ENCODE data around the gene SIPA1L2.

The SIPA1L2 gene

GRCh38 chr1:232589111-232589811, 40.7 kb downstream of the SIPA1L2 start:
- DNase-seq (ENCODE audit: low read depth): no peak

DNA sequence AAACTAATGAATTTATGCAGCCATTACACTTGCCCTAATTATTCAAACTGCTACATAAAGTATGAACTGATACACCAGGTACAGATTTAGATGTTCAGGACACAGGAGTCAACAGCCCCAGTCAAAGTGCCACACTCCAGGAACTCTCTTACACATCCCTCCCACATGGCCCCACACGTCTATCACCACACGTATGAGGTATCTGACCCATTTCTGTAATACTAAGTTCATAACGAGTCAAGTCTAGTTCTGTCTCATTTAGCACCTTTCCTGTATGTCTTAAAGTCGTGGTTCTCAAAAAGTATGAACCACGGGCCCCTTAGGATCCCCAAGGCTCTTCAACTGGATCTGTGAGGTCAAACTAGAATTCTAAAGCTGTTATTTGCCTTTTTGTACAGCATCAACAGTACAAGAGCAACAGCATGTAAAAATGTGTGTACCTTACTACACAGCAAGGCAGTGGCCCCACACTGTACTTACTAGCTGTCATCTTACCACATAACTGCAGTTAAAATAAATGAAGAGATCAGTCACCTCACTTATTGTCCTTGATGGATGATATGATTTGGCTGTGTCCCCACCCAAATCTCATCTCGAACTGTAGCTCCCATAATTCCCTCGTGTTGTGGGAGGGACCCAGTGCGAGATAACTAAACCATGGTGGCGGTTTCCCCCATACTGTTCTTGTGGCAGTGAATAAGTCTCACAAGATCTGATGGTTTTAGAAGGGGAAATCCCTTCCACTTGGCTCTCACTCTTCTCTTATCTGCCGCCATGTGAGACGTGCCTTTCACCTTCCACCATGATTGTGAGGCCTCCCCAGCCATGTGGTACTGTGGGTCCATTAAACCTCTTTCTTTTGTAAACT, 42.6 kb downstream of the SIPA1L2 start:
- DNase-seq (ENCODE audit: low read depth): no peak

DNA sequence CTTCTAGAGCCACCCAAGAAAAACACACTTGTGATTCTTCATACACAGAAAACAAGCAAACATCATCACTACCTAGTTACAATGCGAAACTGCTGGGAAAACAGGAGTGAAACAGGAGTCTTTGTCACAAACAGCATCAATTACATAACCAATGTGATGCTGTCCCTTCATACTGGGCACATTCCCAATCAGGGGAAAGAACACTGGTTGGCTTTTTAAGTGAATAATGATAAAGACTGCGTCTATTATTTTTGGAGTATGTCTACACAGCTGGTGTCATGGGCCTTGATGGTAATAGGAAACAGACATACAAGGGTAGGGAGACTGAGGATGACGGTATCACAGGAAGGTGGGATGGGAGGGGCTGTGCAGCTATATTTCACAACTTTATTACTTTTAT, 43.3 kb downstream of the SIPA1L2 start:
- no peak for DNase-seq (ENCODE audit: low read depth)

- DNase-seq (ENCODE audit: low read depth): no peak
Observed at GRCh38 chr1:232585486-232585885, 44.4 kb downstream of the SIPA1L2 start.

DNA sequence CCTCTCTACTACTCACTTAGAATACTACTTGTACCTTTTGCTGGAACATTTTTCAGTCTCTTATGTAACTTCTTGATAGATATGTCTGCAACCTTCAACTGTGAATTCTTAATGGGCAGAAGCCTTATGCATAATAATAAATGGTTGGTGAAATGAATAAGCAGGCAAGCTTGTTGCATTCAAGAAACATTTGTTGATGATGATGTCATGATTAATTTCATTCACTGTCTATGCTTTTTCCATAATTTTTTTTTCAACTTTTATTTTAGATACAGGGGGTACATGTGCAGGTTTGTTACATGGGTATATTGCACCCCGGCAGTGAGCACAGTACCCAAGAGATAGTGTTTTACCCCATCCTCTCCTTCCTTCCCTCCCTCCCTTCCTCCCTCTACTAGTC, 48.0 kb downstream of the SIPA1L2 start:
- DNase-seq (ENCODE audit: low read depth): no peak
